ENCODE measurements around the gene ZNF227.
"Not testable (repeated sequence)": the region's sequence is repeated elsewhere in the genome, so short reads cannot be mapped to it uniquely, and the experiment has no call there.

ZNF227 gene

DNA sequence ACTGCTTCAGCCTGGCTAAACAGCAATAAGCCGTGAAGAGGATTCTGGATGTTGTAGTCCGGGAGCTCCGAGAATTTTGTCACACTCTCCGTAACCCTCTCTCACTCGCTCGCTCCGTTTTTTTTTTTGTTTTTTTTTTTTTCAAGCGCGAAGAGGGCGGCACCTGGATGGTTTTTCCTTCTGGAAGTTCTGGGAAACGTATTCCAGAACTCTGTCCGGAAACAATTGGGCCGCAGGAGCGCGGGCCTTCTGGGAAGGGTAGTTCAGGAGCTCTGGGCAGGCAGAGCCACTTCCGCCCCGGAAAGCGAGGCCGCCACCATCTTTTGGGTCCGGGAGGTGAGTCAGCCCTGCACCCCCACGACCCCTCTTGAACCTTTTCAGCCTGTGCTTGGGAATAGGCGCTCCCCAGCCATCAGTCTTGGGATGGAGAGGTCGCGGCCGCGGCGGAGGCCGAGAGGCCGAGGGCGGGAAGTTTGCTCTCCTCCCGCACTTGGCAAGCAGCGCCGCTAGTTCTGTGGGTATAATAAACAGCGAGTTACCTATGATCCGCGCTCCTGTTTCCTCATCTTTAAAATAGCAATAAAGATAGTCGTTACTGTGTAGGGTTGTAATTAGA, at the start of gene ZNF227:
ZNF227 (plus strand) TSS at position 283 of the 616 bp plus-strand sequence. CDS start 5,261 bp downstream, outside the sequence.
- peak; percentile 88 for DNase-seq (ENCODE audit: low spot score)

DNA sequence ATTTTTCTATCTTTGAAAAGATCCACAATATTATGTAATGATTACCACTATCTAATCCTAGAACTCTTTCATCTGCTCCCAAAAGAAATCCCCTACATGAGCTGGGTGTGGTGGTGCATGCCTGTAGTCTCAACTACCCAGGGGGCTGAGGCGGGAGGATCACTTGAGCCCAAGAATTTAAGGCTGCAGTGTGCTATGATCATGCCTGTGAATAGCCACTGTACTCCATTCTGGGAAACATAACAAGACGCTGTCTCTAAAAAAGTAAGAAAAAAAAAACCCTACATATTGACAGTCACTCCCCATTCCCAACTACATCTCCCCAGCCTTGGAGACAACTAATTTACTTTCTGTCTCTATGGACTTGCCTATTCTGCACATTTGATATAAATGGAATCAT, 48.5 kb upstream of the ZNF227 start:
- DNase-seq (ENCODE audit: low spot score), result no peak

DNA sequence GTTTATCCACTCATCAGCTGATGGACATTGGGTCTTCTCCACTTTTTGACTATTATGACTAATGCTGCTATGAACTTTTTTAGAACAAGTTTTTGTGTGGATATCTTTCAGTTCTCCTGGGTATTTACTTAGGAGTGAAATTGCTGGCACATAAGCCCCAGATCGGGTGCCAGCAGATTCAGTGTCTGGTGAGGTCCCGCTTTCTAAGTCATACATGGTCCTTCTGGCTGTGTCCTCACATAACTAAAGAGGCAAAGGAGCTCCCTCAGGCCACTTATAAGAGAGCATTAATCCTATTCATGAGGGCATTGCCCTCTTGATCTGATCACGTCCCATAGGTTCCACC, 48.0 kb upstream of the ZNF227 start:
- DNase-seq (ENCODE audit: low spot score), result peak; percentile 15

DNA sequence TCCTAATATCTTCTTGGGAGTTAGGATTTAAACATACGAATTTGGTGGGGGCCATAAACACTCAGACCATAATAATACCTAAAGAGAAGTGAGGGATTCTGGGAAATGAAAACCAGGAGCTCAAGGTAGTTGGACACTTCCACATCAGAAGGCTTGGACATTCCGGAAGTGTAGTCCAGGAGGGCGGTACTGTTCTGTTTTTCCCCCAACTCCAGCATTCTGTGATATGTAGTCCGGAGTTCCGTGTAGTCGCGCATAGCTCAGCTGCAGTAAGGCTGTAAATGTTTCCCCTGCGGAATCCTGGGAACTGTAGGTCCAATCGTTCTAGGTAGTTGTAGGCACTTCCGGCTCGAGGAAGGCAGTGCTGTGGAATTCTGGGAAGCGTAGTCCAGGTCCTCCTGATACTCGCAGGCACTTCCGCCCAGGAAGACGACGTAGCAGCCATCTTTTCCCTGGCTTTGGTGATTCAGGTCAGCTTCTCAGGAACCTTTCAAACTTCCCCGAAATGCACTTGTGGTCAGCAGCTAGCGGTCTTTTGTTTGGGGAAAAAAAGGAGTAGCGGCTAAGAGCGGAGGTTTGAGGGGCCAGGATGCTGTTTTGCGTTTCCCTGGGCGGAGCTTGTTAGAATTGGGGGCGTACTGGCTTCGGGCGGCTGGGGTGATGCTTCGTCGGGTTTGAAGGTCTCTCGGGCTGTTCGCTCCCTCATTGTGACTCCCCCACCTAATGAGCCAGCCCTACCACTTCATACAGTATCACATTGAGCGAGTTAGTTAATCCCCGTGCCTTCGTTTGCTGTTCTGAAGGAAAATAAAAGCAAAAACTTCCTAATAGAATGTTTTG, 47.4 kb upstream of the ZNF227 start, which contains the start of gene ZNF226:
ZNF226 (plus strand) TSS at position 428 of the 840 bp plus-strand sequence. CDS start 4,981 bp downstream, outside the sequence.
- DNase-seq (ENCODE audit: low spot score), result peak; percentile 89

DNA sequence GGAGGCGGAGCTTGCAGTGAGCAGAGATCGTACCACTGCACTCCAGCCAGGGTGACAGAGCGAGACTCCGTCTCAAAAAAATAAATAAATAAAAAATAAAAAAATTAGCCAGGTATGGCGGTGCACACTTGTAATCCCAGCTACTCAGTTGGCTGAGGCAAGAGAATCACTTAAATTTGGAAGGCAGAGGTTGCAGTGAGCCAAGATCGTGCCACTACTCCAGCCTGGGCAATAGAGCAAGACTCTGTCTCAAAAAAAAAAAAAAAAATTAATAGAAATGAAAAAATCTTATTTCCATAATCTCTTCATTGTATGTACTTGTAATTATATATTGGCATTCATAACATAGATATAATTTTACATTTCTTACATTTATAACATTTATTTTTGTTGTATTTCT, 41.7 kb upstream of the ZNF227 start:
- not testable (repeated sequence) for DNase-seq (ENCODE audit: low spot score)

DNA sequence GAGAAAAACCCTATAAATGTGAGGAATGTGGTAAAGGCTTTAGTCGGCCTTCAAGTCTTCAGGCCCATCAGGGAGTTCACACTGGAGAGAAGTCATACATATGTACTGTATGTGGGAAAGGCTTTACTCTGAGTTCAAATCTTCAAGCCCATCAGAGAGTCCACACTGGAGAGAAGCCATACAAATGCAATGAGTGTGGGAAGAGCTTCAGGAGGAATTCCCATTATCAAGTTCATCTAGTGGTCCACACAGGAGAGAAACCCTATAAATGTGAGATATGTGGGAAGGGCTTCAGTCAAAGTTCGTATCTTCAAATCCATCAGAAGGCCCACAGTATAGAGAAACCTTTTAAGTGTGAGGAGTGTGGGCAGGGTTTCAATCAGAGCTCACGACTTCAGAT, 35.7 kb upstream of the ZNF227 start:
- DNase-seq (ENCODE audit: low spot score), result no peak

DNA sequence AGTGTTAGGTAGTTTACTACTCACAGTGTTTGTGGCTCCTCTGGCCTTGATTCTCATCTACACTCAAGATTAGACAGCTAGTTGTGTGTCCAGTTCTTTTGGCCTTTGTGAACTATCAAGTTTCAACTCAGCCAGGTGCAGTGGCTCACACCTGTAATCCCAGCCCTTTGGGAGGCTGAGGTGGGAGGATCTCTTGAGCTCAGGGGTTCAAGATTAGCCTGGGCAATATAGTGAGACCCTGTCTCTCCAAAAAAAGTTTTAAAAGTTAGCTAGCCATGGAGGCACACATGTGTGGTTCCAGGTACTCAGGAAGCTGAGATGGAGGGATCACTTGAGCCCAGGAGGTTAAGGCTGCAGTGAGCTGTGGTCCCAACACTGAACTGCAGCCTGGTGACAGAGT, 31.4 kb upstream of the ZNF227 start:
- no peak for DNase-seq (ENCODE audit: low spot score)

DNA sequence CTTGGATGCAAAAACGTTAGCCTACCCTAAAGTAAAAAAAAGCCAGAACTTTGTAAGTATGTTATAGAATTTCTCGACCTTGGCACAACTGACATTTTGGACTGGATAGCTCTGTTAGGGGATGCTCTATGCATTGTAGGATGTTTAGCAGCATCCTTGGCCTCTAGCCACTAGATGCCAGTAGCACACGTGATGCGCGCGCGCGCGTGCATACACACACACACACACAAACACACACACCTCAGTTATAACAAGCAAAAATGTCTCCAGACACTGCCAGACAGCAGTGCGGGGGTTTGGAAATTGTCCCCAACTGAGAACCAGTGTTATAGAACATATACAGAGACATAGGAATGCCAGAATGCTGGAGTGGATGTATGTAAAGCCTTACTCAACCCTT, 30.2 kb upstream of the ZNF227 start:
- DNase-seq (ENCODE audit: low spot score), result no peak

DNA sequence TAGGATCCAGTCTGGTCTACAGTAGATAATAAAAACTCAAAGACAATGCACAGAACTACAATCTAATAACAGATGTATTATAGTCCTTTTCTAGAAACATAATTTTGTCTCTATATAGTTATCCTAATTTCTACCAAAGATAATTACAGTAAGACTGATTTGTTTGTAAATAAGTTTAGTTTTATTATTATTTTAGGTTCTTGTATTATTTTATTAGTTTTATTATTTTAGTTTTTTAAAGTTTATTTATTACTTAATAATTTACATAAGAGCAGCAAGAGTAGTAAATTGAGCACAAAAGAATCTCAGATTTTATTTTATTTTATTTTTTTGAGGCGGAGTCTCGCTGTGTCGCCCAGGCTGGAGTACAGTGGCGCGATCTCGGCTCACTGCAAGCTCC, 22.3 kb upstream of the ZNF227 start:
- DNase-seq (ENCODE audit: low spot score), result no peak

DNA sequence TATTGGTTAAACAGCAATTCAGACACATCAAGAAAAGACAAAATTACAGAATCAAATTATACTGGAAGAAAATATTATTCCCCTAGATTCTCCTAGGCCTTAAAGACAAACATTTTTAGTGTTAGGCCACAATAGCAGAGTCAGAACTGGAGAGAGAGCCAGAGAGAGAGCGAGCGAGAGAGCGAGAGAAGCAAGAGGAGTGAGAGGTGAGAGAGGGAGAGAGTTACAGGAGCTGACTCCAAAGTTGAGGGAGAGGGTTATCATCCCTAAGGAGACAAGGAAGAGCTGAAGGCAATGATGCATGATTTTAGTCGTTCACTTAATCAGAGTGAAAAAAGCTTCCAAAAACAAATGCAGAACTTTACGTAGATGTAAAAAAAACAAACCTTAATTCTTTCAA, 20.2 kb upstream of the ZNF227 start:
- DNase-seq (ENCODE audit: low spot score), result no peak

DNA sequence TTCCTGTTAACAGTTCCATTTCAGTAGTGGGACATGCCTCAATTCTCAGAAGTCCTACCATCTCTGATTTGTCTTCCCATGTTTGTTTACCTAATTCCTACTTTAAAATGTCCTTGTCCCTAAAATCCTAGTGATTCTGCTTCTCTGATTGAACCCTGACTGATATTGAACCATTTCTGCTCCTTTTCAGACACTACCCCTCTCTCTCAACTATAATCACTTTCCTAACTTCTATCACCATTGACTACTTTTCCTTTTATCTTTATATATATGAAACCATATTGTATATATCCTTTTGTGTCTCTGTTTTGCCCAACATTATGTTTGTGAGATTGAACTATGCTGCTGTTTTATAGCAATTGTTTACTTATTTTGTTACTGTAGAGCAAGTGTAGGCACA, 15.6 kb upstream of the ZNF227 start:
- no peak for DNase-seq (ENCODE audit: low spot score)

DNA sequence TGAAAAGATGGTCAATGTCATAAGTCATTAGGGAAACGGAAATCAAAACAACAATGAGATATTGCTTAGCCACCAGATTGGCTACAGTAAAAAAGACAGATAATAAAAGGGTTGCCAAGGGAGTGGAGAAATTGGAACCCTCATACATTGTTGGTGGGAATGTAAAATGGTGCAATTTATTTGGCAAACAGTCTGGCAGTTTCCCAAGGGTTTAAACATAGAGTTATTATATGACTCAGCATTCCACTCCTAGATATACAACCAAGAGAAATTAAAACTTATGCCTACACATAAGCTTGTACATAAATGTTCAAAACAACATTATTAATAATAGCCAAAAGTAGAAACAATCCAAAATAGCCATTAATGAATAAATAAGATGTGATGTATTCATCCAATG, 9.9 kb upstream of the ZNF227 start:
- DNase-seq (ENCODE audit: low spot score), result no peak

DNA sequence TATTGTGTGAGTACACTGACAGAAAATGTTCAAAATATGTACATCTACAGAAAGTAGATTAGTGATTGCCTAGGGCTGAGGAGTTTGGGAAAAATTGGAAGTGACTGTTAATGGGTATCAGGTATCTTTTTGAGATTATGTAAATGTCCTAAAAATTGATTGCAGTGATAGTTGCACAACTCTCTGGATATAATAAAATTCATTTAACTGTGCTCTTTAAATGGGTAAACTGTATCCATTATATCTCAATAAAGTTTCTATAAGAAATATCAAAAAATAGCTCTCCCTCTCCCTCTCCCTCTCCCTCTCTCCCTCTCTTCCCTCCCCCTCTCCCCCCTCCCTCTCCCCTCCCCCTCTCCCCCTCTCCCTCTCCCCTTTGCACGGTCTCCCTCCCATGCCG, 9.4 kb upstream of the ZNF227 start:
- no peak for DNase-seq (ENCODE audit: low spot score)

DNA sequence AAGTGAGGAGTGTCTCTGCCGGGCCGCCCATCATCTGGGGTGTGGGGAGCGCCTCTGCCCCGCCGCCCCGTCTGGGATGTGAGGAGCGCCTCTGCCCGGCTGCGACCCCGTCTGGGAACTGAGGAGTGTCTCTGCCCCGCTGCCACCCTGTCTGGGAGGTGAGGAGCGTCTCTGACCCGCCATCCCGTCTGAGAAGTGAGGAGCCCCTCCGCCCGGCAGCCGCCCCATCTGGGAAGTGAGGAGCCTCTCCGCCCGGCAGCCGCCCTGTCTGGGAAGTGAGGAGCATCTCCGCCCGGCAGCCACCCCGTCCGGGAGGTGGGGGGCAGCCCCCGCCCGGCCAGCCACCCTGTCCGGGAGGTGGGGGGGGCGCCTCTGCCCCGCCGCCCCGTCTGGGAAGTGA, 8.5 kb upstream of the ZNF227 start:
- not testable (repeated sequence) for DNase-seq (ENCODE audit: low spot score)

DNA sequence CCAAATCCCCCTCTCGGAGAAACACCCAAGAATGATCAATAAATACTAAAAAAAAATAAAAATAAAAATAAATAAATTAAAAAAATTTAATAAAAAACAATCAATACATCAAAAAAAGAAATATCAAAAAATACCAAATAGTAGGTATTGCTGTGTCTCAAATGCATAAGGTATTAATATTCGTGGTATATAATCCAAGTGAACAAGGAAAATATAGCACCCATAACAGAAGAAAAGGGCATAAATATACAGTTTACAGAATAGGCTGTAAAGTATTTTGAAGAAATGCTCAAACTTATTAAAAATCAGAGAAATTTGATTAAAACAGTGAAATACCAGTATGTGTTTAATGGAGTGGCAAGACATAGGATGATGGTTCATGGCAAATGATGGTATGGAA, 7.6 kb upstream of the ZNF227 start:
- no peak for DNase-seq (ENCODE audit: low spot score)

DNA sequence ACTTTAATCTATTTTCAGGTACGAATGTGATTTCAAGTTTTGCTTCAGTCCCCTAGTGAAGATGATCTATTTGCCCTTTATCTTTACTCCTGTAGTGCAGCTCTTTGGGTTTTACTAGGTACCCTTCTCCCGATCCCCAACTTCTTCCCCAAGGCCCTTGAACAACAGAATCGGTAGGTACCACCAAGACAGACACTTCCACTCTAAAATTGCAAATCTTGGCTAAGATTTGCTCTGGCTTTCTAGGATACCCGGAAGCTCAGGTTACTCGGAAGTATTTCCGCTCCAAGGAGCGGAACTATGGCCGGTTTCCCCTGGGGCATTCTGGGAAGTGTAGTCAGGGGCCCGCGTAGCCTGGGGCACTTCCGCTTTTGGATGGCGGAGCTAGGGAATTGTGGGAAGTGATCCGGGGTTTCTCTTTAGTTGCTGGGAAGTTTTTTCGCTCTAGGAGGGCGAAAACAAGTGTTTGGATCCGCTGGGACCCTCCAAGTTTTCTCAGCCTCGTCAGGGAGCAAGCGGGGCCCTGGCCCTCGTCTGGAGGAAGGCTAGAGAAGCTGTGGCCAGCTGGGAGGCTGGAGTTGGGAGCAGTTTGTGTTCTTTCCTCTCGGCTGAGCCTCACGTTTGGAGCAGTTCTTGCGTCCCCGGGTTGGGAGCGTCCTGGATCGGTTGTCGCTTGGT, 5.1 kb upstream of the ZNF227 start:
- peak; percentile 91 for DNase-seq (ENCODE audit: low spot score)

DNA sequence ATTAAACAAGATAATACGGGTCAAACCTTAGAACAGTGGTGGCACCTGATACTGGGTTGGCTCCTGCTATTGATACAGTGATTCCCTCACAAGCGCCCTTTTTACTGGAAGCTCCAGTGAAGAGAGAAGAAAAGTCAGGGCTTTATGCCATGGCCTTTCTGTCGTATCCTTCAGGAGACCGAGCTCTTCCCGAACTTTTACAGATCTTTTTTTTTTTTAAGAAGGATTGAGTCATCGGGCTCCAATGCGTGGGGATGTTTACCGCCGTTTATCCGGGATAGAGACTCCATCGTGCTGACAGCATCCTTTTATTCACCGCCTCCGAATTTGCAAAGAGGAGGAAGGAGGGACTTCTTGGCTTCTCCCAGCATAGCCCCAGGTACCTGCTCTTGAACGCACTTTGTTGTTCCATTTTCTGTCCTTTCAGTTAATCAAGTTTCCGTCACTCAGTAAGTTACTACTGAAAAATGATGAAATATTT, 574 bp downstream of the ZNF227 start:
- peak; percentile 42 for DNase-seq (ENCODE audit: low spot score)

DNA sequence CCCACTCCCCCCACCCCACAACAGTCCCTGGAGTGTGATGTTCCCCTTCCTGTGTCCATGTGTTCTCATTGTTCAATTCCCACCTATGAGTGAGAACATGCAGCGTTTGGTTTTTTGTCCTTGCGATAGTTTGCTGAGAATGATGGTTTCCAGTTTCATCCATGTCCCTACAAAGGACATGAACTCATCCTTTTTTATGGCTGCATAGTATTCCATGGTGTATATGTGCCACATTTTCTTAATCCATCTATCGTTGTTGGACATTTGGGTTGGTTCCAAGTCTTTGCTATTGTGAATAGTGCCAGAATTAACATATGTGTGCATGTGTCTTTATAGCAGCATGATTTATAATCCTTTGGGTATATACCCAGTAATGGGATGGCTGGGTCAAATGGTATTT, 7.6 kb downstream of the ZNF227 start:
- not testable (repeated sequence) for DNase-seq (ENCODE audit: low spot score)

DNA sequence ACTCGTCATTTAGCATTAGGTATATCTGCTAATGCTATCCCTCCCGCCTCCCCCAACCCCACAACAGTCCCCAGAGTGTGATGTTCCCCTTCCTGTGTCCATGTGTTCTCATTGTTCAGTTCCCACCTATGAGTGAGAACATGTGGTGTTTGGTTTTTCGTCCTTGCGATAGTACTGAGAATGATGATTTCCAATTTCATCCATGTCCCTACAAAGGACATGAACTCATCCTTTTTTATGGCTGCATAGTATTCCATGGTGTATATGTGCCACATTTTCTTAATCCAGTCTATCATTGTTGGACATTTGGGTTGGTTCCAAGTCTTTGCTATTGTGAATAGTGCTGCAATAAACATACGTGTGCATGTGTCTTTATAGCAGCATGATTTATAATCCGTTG, 8.4 kb downstream of the ZNF227 start:
- DNase-seq (ENCODE audit: low spot score), result not testable (repeated sequence)

DNA sequence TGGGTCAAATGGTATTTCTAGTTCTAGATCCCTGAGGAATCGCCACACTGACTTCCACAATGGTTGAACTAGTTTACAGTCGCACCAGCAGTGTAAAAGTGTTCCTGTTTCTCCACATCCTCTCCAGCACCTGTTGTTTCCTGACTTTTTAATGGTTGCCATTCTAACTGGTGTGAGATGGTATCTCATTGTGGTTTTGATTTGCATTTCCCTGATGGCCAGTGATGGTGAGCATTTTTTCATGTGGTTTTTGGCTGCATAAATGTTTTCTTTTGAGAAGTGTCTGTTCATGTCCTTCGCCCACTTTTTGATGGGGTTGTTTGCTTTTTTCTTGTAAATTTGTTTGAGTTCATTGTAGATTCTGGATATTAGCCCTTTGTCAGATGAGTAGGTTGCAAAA, 9.0 kb downstream of the ZNF227 start:
- DNase-seq (ENCODE audit: low spot score), result not testable (repeated sequence)

DNA sequence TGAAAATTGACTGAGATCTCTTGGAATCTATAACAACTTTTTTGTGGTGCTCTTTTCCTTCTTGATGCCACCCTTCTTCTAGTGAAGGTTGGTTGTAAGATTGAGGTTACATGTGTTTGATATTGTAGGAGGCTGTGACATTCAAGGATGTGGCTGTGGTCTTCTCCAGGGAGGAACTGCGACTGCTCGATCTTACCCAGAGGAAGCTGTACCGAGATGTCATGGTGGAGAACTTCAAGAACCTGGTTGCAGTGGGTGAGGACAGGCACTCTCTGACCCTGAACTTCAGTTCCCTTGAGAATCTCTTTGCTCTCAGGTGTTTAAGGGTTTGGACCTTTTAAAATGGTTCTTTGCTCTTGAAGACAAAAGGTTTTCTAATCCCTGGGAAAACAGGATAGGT, 16.0 kb downstream of the ZNF227 start:
- DNase-seq (ENCODE audit: low spot score), result no peak

DNA sequence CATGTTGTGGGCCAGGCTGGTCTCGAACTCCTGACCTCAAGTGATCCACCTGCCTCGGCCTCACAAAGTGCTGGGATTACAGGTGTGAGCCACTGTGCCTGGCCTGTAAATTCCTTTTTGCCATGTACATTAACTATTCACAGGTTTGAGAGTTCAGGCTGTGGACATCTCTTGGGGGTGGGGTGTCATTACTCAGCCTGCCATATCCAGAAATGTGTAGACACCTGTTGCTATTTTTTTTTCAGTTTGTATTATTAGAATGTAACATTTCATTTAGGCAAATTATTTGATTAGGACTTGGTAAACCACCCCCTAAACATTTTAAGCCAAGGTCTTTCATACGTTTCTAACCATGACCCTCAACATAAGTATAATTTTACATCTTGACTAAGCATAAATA, 20.5 kb downstream of the ZNF227 start:
- no peak for DNase-seq (ENCODE audit: low spot score)

DNA sequence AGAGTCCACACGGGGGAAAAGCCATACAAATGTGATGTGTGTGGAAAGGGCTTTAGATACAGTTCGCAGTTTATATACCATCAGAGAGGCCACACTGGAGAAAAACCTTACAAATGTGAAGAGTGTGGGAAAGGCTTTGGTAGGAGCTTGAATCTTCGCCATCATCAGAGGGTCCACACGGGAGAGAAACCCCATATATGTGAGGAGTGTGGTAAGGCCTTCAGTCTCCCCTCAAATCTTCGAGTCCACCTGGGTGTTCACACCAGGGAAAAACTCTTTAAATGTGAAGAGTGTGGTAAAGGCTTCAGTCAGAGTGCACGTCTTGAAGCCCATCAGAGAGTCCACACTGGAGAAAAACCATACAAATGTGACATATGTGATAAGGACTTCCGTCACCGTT, 24.1 kb downstream of the ZNF227 start:
- DNase-seq (ENCODE audit: low spot score), result no peak

All from D341Med (cell line).